ENCODE results near the gene PRRT3. TPM values are rescaled to one million over a fixed set of nuclear protein-coding genes. Genes with fewer than 3 reads are reported as not detected.

Gene PRRT3
- total and polyA plus RNA-seq, 2 donors (not counting 3 experiments of a cell fraction or from before 2014, with no cell fraction given), result 1.5 TPM

DNA sequence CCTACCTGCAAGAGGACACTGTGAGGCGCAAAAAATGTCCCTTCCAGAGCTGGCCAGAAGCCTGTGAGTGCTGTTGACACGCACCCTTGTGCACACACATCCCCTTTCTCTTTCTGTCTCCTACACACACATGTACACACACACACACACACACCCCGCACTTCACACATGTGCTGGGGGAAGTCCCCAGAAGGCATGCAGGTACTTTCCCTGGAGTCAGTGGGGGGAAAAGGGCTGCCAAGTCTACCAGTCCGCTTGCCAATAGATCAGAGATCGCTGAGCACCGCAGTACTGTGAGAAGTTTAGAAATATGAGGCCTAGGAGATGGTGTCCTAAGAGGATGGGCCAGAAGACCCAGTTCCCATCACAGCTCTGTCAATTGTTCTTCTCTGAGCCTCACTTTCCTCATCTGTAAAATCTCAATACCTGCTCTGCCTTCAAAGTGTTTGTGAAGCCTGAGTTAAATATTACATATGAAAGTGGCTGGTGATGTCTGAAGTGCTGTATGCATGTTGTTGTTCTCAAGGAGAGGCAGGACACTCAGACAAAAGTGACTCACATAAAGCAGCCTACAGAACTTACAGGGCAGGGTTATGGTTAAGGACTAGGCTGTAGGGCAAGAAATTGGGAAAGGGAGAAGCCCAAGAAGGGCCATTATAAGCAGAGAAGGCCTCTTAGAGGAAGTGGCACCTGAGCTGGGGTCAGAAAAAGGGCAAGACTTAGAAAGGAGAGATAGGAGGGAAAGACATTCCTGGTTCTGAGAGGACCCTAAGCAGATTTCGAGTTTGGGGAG, 42.8 kb downstream of the PRRT3 start:
- H3K4me2 ChIP-seq (ENCODE audit: insufficient read depth, low read length), result no peak overlapping the region
- H3K27ac ChIP-seq (ENCODE audit: insufficient read depth, low read depth, low read length), result no peak overlapping the region
- no peak for DNase-seq (ENCODE audit: low read depth, low spot score)
- no peak overlapping the region for H3K4me3 ChIP-seq (replicated peaks in 1 of 3; ENCODE audit: insufficient read depth in 1 of 3, low read depth in 1 of 3, low read length in 3 of 3)
- dilution Hi-C loops (cut with MboI; ENCODE audit: extremely low pct_ligation_motif_present, low sequenced_read_pairs), result no loop called here
- H3K9ac ChIP-seq (replicated peaks; ENCODE audit: extremely low read depth, insufficient read depth, low read length), result no peak overlapping the region
- no peak for FAIRE-seq
- no peaks in the 10 kb centered on the region for H3K9me1 ChIP-seq (replicated peaks; ENCODE audit: control insufficient read depth, extremely low read depth, insufficient read depth, low read length)
- H3K27me3 ChIP-seq (ENCODE audit: control insufficient read depth in 2 of 2, insufficient read depth in 2 of 2, low read length in 2 of 2), result no peaks in the 10 kb centered on the region
- TF ChIP-seq, protein P1, sequence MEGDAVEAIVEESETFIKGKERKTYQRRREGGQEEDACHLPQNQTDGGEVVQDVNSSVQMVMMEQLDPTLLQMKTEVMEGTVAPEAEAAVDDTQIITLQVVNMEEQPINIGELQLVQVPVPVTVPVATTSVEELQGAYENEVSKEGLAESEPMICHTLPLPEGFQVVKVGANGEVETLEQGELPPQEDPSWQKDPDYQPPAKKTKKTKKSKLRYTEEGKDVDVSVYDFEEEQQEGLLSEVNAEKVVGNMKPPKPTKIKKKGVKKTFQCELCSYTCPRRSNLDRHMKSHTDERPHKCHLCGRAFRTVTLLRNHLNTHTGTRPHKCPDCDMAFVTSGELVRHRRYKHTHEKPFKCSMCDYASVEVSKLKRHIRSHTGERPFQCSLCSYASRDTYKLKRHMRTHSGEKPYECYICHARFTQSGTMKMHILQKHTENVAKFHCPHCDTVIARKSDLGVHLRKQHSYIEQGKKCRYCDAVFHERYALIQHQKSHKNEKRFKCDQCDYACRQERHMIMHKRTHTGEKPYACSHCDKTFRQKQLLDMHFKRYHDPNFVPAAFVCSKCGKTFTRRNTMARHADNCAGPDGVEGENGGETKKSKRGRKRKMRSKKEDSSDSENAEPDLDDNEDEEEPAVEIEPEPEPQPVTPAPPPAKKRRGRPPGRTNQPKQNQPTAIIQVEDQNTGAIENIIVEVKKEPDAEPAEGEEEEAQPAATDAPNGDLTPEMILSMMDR (IDR thresholded peaks at IDR 0.05; ENCODE audit: extremely low read depth in 1 of 2, insufficient read depth in 1 of 2, low read depth in 1 of 2, low read length in 2 of 2), result no peak
- TF ChIP-seq GATA2 (IDR thresholded peaks at IDR 0.05; ENCODE audit: insufficient read depth, insufficient read length, low read depth, low read length) (no peak), POLR2A (IDR thresholded peaks at IDR 0.05; ENCODE audit: low read depth, low read length) (no peak), POLR2AphosphoS5 (IDR thresholded peaks at IDR 0.05; ENCODE audit: insufficient read depth, low read depth, low read length) (no peak), JUN (IDR thresholded peaks at IDR 0.05; ENCODE audit: borderline replicate concordance, insufficient read depth, insufficient read length, low read depth) (no peak), EZH2 (IDR thresholded peaks at IDR 0.05; ENCODE audit: borderline replicate concordance, low read depth, low read length, severe bottlenecking) (no peak), MYC (IDR thresholded peaks at IDR 0.05; ENCODE audit: low read depth, low read length) (no peak), FOS (IDR thresholded peaks at IDR 0.05; ENCODE audit: borderline replicate concordance, insufficient read depth, low read length) (no peak)
- TF ChIP-seq, protein P2, sequence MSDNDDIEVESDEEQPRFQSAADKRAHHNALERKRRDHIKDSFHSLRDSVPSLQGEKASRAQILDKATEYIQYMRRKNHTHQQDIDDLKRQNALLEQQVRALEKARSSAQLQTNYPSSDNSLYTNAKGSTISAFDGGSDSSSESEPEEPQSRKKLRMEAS (IDR thresholded peaks at IDR 0.05; ENCODE audit: insufficient read depth, insufficient read length), result no peak
- no peaks in the 10 kb centered on the region for H3K9me3 ChIP-seq (replicated peaks; ENCODE audit: control insufficient read depth, insufficient read depth, low read length)
- H3K79me2 ChIP-seq (ENCODE audit: control insufficient read depth, insufficient read depth, low read length), result no peaks in the 10 kb centered on the region
- H2AFZ ChIP-seq (ENCODE audit: low read depth, low read length), result no peak overlapping the region
- BruUV-seq (replicated peaks), result no TSS peak
- H3K4me1 ChIP-seq (ENCODE audit: control insufficient read depth, extremely low read depth, insufficient read depth, low read length), result no peaks in the 10 kb centered on the region
- no peaks in the 10 kb centered on the region for H3K36me3 ChIP-seq (ENCODE audit: control insufficient read depth in 2 of 2, extremely low read depth in 1 of 2, insufficient read depth in 2 of 2, low read length in 2 of 2)
- intact Hi-C loops (cut with micrococcal nuclease), result no loop called here
- H4K20me1 ChIP-seq (replicated peaks; ENCODE audit: control insufficient read depth, extremely low read depth, insufficient read depth, low read length), result no peaks in the 10 kb centered on the region
- ChIA-PET CTCF (no interaction called here), POLR2A (no interaction called here)
